ENCODE measurements around the gene CYBC1.

CYBC1 gene

DNA sequence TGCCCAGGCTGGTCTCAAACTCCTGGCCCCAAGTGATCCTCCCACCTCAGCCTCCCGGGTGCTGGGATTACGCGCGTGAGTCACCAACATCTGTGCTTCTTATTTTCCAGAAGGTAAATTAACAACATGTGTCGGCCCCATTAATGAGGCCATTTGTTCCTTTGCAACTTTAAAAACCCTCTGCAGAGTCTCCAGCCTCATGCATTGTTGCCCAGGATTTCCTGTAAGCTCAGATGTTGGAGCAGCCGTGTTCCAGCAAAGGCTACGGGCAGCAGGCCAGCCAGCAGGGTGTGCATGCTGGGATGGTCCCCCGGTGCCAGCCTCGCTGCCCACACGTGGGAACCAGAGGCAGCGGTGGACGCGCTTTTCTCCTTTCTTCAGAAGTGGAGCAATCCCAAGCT is 51.5 kb downstream of the CYBC1 start:
- Histone ChIP-seq H3K4me2 (ENCODE audit: low read depth, low read length, poor library complexity, severe bottlenecking) (peak overlapping the region; percentile 76), H3F3A (ENCODE audit: low read depth) (peaks cover 9% of the 10 kb centered on the region), H3K36me3 (ENCODE audit: insufficient read depth, low read length) (peaks cover 2% of the 10 kb centered on the region; the same call in 1 of the 2 replicates), H3K9me3 (ENCODE audit: insufficient read depth, low read depth, low read length) (no peaks in the 10 kb centered on the region), H3K4me1 (ENCODE audit: insufficient read depth, low read length, poor library complexity, severe bottlenecking) (peaks cover 27% of the 10 kb centered on the region), H3K4me3 (ENCODE audit: low read length, poor library complexity, severe bottlenecking) (no peak overlapping the region), H4K20me1 (ENCODE audit: insufficient read depth, low read length, poor library complexity, severe bottlenecking) (no peaks in the 10 kb centered on the region), H3K27me3 (ENCODE audit: insufficient read depth, low read length, poor library complexity, severe bottlenecking) (no peaks in the 10 kb centered on the region), H3K79me2 (ENCODE audit: insufficient read depth, low read length) (no peaks in the 10 kb centered on the region), H3K9ac (ENCODE audit: low read depth, low read length, poor library complexity, severe bottlenecking) (peak overlapping the region; percentile 61), H3K9me2 (replicated peaks; ENCODE audit: low read depth, low read length) (no peaks in the 10 kb centered on the region), H2AFZ (ENCODE audit: low read length) (no peak overlapping the region)
- no peak for TF ChIP-seq EZH2phosphoT487 (IDR thresholded peaks at IDR 0.05; ENCODE audit: borderline replicate concordance)
- TF ChIP-seq, protein P1, sequence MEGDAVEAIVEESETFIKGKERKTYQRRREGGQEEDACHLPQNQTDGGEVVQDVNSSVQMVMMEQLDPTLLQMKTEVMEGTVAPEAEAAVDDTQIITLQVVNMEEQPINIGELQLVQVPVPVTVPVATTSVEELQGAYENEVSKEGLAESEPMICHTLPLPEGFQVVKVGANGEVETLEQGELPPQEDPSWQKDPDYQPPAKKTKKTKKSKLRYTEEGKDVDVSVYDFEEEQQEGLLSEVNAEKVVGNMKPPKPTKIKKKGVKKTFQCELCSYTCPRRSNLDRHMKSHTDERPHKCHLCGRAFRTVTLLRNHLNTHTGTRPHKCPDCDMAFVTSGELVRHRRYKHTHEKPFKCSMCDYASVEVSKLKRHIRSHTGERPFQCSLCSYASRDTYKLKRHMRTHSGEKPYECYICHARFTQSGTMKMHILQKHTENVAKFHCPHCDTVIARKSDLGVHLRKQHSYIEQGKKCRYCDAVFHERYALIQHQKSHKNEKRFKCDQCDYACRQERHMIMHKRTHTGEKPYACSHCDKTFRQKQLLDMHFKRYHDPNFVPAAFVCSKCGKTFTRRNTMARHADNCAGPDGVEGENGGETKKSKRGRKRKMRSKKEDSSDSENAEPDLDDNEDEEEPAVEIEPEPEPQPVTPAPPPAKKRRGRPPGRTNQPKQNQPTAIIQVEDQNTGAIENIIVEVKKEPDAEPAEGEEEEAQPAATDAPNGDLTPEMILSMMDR (conservative IDR thresholded peaks at IDR 0.05; ENCODE audit: low read length): no peak

- H3K9me2 ChIP-seq (replicated peaks; ENCODE audit: low read depth, low read length): no peaks in the 10 kb centered on the region
- H3K36me3 ChIP-seq (ENCODE audit: insufficient read depth, low read length): peaks cover 5% of the 10 kb centered on the region; the same call in 1 of the 2 replicates
- H3F3A ChIP-seq (ENCODE audit: low read depth): peaks cover 9% of the 10 kb centered on the region
- no peak overlapping the region for H3K9ac ChIP-seq (ENCODE audit: low read depth, low read length, poor library complexity, severe bottlenecking)
- H3K4me2 ChIP-seq (ENCODE audit: low read depth, low read length, poor library complexity, severe bottlenecking): no peak overlapping the region
- no peaks in the 10 kb centered on the region for H3K79me2 ChIP-seq (ENCODE audit: insufficient read depth, low read length)
- H3K9me3 ChIP-seq (ENCODE audit: insufficient read depth, low read depth, low read length): no peaks in the 10 kb centered on the region
- no peaks in the 10 kb centered on the region for H3K27me3 ChIP-seq (ENCODE audit: insufficient read depth, low read length, poor library complexity, severe bottlenecking)
- peaks cover 27% of the 10 kb centered on the region for H3K4me1 ChIP-seq (ENCODE audit: insufficient read depth, low read length, poor library complexity, severe bottlenecking)
- no peak overlapping the region for H3K4me3 ChIP-seq (ENCODE audit: low read length, poor library complexity, severe bottlenecking)
- no peaks in the 10 kb centered on the region for H4K20me1 ChIP-seq (ENCODE audit: insufficient read depth, low read length, poor library complexity, severe bottlenecking)
- TF ChIP-seq, protein P1 (conservative IDR thresholded peaks at IDR 0.05; ENCODE audit: low read length): no peak
- no peak for TF ChIP-seq EZH2phosphoT487 (IDR thresholded peaks at IDR 0.05; ENCODE audit: borderline replicate concordance)
- no peak overlapping the region for H2AFZ ChIP-seq (ENCODE audit: low read length)
These were observed 52.9 kb downstream of the CYBC1 start for GRCh38 chr17:82397449-82398335.

GRCh38 chr17:82396601-82397435 is 53.7 kb downstream of the CYBC1 start:
- Histone ChIP-seq H3K27me3 (ENCODE audit: insufficient read depth, low read length, poor library complexity, severe bottlenecking) (no peaks in the 10 kb centered on the region), H3K36me3 (ENCODE audit: insufficient read depth, low read length) (peaks cover 5% of the 10 kb centered on the region; the same call in 1 of the 2 replicates), H3F3A (ENCODE audit: low read depth) (peaks cover 9% of the 10 kb centered on the region), H3K9me3 (ENCODE audit: insufficient read depth, low read depth, low read length) (no peaks in the 10 kb centered on the region), H3K4me3 (ENCODE audit: low read length, poor library complexity, severe bottlenecking) (no peak overlapping the region), H4K20me1 (ENCODE audit: insufficient read depth, low read length, poor library complexity, severe bottlenecking) (no peaks in the 10 kb centered on the region), H3K9ac (ENCODE audit: low read depth, low read length, poor library complexity, severe bottlenecking) (no peak overlapping the region), H3K9me2 (replicated peaks; ENCODE audit: low read depth, low read length) (no peaks in the 10 kb centered on the region), H3K79me2 (ENCODE audit: insufficient read depth, low read length) (no peaks in the 10 kb centered on the region), H3K4me1 (ENCODE audit: insufficient read depth, low read length, poor library complexity, severe bottlenecking) (peaks cover 25% of the 10 kb centered on the region), H2AFZ (ENCODE audit: low read length) (no peak overlapping the region), H3K4me2 (ENCODE audit: low read depth, low read length, poor library complexity, severe bottlenecking) (no peak overlapping the region)
- TF ChIP-seq, protein P1 (conservative IDR thresholded peaks at IDR 0.05; ENCODE audit: low read length): no peak
- TF ChIP-seq EZH2phosphoT487 (IDR thresholded peaks at IDR 0.05; ENCODE audit: borderline replicate concordance): no peak
